GM21737 (cell line): Measurements from ENCODE around the gene PPP1R37.

Source experiments
- ATAC-seq: cut with Tn5 transposase; IDR thresholded peaks from one replicate; pipeline ENCODE4 v1.9.1; 2021; ENCODE audit warnings: mild to moderate bottlenecking, moderate library complexity; ENCODE audit not compliant: unreplicated experiment

PPP1R37 gene

DNA sequence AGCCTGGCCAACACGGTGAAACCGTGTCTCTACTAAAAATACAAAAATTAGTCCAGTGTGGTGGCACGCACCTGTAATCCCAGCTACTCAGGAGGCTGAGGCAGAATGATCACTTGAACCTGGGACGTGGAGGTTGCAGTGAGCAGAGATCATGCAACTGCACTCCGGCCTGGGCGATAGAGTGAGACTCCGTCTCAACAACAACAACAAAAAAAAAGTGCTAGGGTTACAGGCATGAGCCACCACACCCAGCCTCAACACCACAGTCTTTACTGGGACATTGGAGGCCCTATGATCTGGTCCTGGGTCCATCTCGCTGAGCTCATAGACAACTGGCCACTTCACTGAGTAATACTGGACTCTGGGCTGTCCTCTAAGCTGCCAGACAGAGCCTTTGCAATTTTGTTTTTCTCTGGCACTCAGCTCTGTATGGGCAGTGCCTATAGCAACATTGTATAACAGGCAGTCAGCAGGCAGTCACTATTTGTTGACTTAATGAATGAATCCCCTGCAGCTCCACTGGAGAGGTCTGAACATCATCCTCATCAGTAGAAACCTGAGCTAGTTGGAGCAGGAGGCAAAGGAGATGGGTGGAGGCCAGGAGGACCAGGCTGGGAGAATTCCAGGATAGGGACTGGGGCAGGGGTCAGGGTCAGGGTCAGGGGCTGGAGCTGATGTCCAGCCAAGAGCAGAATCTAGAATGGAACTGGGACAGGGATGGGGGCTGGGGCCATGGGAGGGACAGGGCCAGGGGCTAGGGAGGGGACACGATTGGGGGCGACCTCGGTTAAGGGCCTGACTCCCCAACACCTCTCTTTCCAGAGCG, 93.7 kb downstream of the PPP1R37 start:
- ATAC-seq = no peak

DNA sequence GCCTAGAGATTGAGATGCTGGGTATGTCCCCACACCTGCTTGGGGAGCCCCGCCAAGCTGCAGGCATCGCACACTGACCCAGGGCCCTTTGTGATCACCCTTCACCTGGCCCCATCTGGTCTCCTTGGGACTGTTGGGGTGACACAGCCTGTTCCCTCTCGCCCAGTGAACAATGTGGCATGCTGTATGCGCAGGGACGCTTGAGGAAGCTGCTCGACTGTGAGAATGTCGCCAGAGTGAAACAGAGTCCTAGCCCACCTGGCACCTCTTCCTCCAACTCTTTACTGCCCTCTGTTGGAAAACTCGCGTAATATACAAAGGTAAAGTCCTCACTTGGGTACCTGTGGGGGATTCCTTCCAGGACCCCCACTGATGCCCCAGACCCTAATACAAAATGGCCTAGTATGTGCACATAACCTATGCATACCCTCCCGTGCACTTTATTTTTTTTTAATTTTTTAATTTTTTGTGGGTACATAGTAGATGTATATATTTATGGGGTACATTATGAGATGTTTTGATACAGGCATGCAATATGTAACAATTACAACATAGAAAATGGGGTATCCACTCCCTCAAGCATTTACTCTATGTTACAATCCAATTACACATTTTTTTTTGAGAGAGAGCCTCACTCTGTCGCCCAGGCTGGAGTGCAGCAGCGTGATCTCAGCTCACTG, 94.6 kb downstream of the PPP1R37 start:
- ATAC-seq = no peak

DNA sequence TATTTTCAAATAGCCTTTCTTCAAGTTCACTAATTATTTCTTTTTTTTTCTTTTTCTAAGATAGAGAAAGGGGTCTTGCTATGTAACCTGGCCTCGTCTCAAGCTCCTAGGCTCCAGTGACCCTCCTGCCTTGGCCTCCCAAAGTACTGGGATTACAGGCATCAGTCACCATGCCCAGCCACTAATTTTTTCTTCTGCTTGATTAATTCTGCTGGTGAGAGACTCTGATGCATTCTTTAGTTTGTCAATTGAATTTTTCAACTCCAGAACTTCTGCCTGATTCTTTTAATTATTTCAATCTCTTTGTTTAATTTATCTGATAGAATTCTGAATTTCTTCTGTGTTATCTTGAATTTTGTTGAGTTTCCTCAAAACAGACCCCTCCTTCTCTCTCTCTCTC, 97.0 kb downstream of the PPP1R37 start:
- ATAC-seq = no peak

DNA sequence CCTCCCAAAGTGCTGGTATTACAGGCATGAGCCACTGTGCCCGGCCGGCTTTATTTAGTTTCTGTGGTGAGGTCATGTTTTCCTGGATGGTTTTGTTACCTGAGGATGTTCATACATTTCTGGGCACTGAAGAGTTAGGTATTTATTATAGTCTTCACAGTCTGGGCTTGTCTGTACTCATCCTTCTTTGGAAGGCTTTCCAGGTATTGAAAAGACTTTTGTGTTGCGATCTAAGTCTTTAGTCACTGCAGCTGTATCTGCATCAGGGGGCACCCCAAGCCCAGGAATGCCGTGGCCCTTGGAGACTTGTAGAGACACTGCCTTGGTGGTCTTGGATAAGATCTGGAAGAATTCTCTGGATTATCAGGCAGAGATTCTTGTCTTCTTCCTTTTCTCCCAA, 98.4 kb downstream of the PPP1R37 start:
- no peak for ATAC-seq

DNA sequence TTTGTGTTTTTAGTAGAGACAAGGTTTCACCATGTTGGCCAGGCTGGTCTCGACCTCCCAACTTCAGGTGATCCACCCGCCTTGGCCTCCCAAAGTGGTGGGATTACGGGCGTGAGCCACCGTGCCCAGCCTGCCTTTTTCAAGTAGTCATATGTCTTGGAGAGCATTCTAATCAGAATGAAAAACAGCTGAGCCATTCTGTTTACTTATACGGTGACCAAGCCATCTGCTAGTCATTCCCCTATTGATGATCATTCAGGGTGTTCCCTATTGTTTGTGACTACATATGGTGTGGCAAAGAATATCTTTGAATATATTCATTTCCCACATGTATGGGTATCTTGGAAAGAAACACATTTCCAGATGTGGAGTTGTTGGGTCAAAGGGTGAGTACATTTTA, 102.8 kb downstream of the PPP1R37 start:
- ATAC-seq = no peak
